B cell (primary cell): Measurements from ENCODE around the gene GPN1. TPM values are rescaled to one million over a fixed set of nuclear protein-coding genes. Genes with fewer than 3 reads are reported as not detected.

Source experiments
- ATAC-seq: fragments of 200-7000 bp; cut with Tn5 transposase; one replicate; pipeline ENCODE4 v1.10.0; 2021; ENCODE audit warnings: low read depth, mild to moderate bottlenecking, moderate number of reproducible peaks, moderate library complexity
- CTCF ChIA-PET: fragments of 350-600 bp; sonication (Branson Sonifier 250); formaldehyde crosslinking; loops from one replicate; lab custom pipeline; 2021; ENCODE audit warnings: antibody characterized with exemption, inconsistent platforms; lab: Charles Lee
- POLR2A ChIA-PET: fragments of 350-600 bp; sonication (Branson Sonifier 250); formaldehyde crosslinking; loops from one replicate; lab custom pipeline; 2021; ENCODE audit warnings: antibody characterized with exemption; lab: Charles Lee
- DNase-seq: peaks from one replicate; pipeline ENCODE4 v3.0.0; 2013
- H2AFZ ChIP-seq: 2 replicates; pipeline ENCODE4 v1.6.1; 2012; ENCODE audit warnings: mild to moderate bottlenecking, low read depth, low read length; ENCODE audit not compliant: insufficient read depth, poor library complexity, severe bottlenecking
- H3K27ac ChIP-seq, 2 donors: 1 replicate in 1 of 2; 2 replicates in 1 of 2; pipeline ENCODE4 v1.5.1; 2012 to 2013; ENCODE audit warnings: low read length in 2 of 2, mild to moderate bottlenecking in 2 of 2, moderate library complexity in 1 of 2
- H3K27me3 ChIP-seq, 4 experiments: fragments of 200-600 bp in 1 of 4; sonication (generic) in 1 of 4; replicated peaks in 1 of 4; 1 replicate in 2 of 4; 2 replicates in 2 of 4; pipeline versions ENCODE4 v1.6.1 to v1.7.0; 2013 to 2016; ENCODE audit warnings: low read length in 3 of 4, mild to moderate bottlenecking in 2 of 4, mixed read lengths in 1 of 4, moderate library complexity in 1 of 4; ENCODE audit not compliant: insufficient read depth in 4 of 4, control insufficient read depth in 3 of 4; ENCODE audit errors: control extremely low read depth in 1 of 4
- H3K36me3 ChIP-seq, 2 experiments: replicated peaks in 1 of 2; 1 replicate in 1 of 2; 2 replicates in 1 of 2; pipeline versions ENCODE4 v1.6.1 to v1.7.1; 2013; ENCODE audit warnings: low read length in 1 of 2; ENCODE audit not compliant: insufficient read depth in 2 of 2, control insufficient read depth in 1 of 2; ENCODE audit errors: control extremely low read depth in 1 of 2, extremely low read depth in 1 of 2
- H3K4me1 ChIP-seq, 2 donors: fragments of 200-600 bp in 1 of 2; sonication (generic) in 1 of 2; 1 replicate in 1 of 2; 2 replicates in 1 of 2; pipeline versions ENCODE4 v1.5.1 to v1.6.1; 2013 to 2017; ENCODE audit warnings: low read length in 2 of 2; ENCODE audit not compliant: control insufficient read depth in 2 of 2, insufficient read depth in 2 of 2
- H3K4me2 ChIP-seq: replicated peaks from 2 replicates; pipeline ENCODE3; 2012; ENCODE audit warnings: mild to moderate bottlenecking, low read depth, low read length; ENCODE audit not compliant: poor library complexity, severe bottlenecking
- H3K4me3 ChIP-seq, 5 experiments: fragments of 200-600 bp in 1 of 5; sonication (generic) in 1 of 5; 1 replicate in 3 of 5; 2 replicates in 2 of 5; pipeline versions ENCODE4 v1.5.1 to v1.7.0; 2011 to 2016; ENCODE audit warnings: low read length in 4 of 5, mild to moderate bottlenecking in 4 of 5, low read depth in 2 of 5, control low read depth in 1 of 5, moderate library complexity in 1 of 5; ENCODE audit not compliant: insufficient read depth in 1 of 5; ENCODE audit errors: control extremely low read depth in 1 of 5, extremely low read depth in 1 of 5
- H3K79me2 ChIP-seq: fragments of 200-600 bp; sonication (generic); one replicate; pipeline ENCODE4 v1.6.0; 2016; ENCODE audit warnings: low read length; ENCODE audit not compliant: control insufficient read depth, insufficient read depth
- H3K9ac ChIP-seq: fragments of 200-600 bp; sonication (generic); 2 replicates; pipeline ENCODE4 v1.6.1; 2017; ENCODE audit warnings: mild to moderate bottlenecking, low read length, moderate library complexity
- H3K9me3 ChIP-seq, 3 donors: one replicate each; pipeline versions ENCODE4 v1.6.1 to v1.7.1; 2013; ENCODE audit warnings: low read length in 2 of 3; ENCODE audit not compliant: control insufficient read depth in 2 of 3, insufficient read depth in 1 of 3; ENCODE audit errors: control extremely low read depth in 1 of 3
- H4K20me1 ChIP-seq: 2 replicates; pipeline ENCODE4 v1.6.0; 2012; ENCODE audit warnings: mild to moderate bottlenecking, low read length; ENCODE audit not compliant: insufficient read depth, control insufficient read depth, poor library complexity, severe bottlenecking
- H3K27ac Mint-ChIP-seq: one replicate; pipeline ENCODE4 v1.8.0; 2021; ENCODE audit warnings: mixed read lengths
- H3K27me3 Mint-ChIP-seq: one replicate; pipeline ENCODE4 v1.8.0; 2021; ENCODE audit warnings: mixed read lengths
- H3K4me1 Mint-ChIP-seq: one replicate; pipeline ENCODE4 v1.8.0; 2021; ENCODE audit warnings: mixed read lengths
- H3K4me3 Mint-ChIP-seq: one replicate; pipeline ENCODE4 v1.8.0; 2021; ENCODE audit warnings: mixed read lengths
- H3K9me3 Mint-ChIP-seq: one replicate; pipeline ENCODE4 v1.8.0; 2022; ENCODE audit warnings: mixed read lengths; ENCODE audit not compliant: insufficient read depth
- CTCF ChIP-seq: fragments of 200-600 bp; IDR thresholded peaks from one replicate; pipeline ENCODE4 v1.8.0; 2022; ENCODE audit warnings: antibody characterized with exemption, mild to moderate bottlenecking
- EZH2 ChIP-seq: IDR thresholded peaks from 2 replicates; pipeline ENCODE4 v1.6.1; 2012; ENCODE audit warnings: borderline replicate concordance, low read depth, mild to moderate bottlenecking, moderate library complexity, low read length; ENCODE audit not compliant: insufficient read depth, poor library complexity, severe bottlenecking
- WGBS: methylation state at CpG from one replicate; pipeline ENCODE4 v1.1.5; 2013; ENCODE audit warnings: missing lambda C conversion rate; ENCODE audit not compliant: insufficient coverage; 5-methylcytosine and 5-hydroxymethylcytosine counted together
- intact Hi-C: fragments of 100-400 bp; cut with micrococcal nuclease; formaldehyde crosslinking; loops from one replicate; pipeline ENCODE4 v1.10.0; 2022
- polyA plus RNA-seq: library from polyadenylated mRNA; depleted of rRNA; stranded (reverse); fragments of >200 nt; gene quantifications from 2 replicates; pipeline ENCODE4 v1.2.3, GENCODE V29; 2012
- total RNA-seq, 2 donors: library from RNA; stranded (reverse); fragments of 120-200 nt in 1 of 2; gene quantifications; 1 replicate in 1 of 2; 2 replicates in 1 of 2; pipeline versions ENCODE4 v1.2.3 to v1.2.4, GENCODE V29; 2013 to 2022

The GPN1 gene
- total and polyA plus RNA-seq, 2 donors (not counting 1 experiment from before 2014, with no cell fraction given): 17.5 to 26.0 TPM

- no peaks in the 10 kb centered on the region for H4K20me1 ChIP-seq
- no peaks in the 10 kb centered on the region for H3K27me3 ChIP-seq
- Mint-ChIP-seq H3K4me1 (no peaks in the 10 kb centered on the region), H3K27ac (no peak overlapping the region), H3K9me3 (no peaks in the 10 kb centered on the region), H3K4me3 (no peak overlapping the region), H3K27me3 (no peaks in the 10 kb centered on the region)
- H3K9me3 ChIP-seq: no peaks in the 10 kb centered on the region
- no peak overlapping the region for H3K4me3 ChIP-seq
- H3K9ac ChIP-seq: no peak overlapping the region
- ChIA-PET POLR2A (no interaction called here), CTCF (no interaction called here)
- ATAC-seq (no peak), DNase-seq (no peak)
- no peak overlapping the region for H2AFZ ChIP-seq
- no peak overlapping the region for H3K4me2 ChIP-seq
- WGBS: no CpG with 5 or more reads among the region's 2 CpGs
- intact Hi-C loops: no loop called here
- peaks cover 19 to 57% of the 10 kb centered on the region in 2 experiments for H3K36me3 ChIP-seq
- no peak overlapping the region for H3K27ac ChIP-seq
- TF ChIP-seq EZH2: no peak
- no peak for TF ChIP-seq CTCF
- no peaks in the 10 kb centered on the region for H3K79me2 ChIP-seq
- H3K4me1 ChIP-seq: no peaks in the 10 kb centered on the region
These were observed 11.9 kb downstream of the GPN1 start for GRCh38 chr2:27640722-27641245.

- ATAC-seq: no peak
- Histone ChIP-seq H3K9me3 (no peaks in the 10 kb centered on the region), H4K20me1 (no peaks in the 10 kb centered on the region), H3K36me3 (peaks cover 29 to 48% of the 10 kb centered on the region in 2 experiments), H3K4me3 (no peak overlapping the region), H3K27ac (no peak overlapping the region), H3K9ac (no peak overlapping the region), H2AFZ (no peak overlapping the region), H3K4me1 (no peaks in the 10 kb centered on the region), H3K79me2 (no peaks in the 10 kb centered on the region), H3K4me2 (no peak overlapping the region), H3K27me3 (no peaks in the 10 kb centered on the region)
- H3K9me3 Mint-ChIP-seq: no peaks in the 10 kb centered on the region
- no peak for TF ChIP-seq EZH2
- no peak for TF ChIP-seq CTCF
- no peak overlapping the region for H3K4me3 Mint-ChIP-seq
- ChIA-PET POLR2A (no interaction called here), CTCF (no interaction called here)
- H3K27me3 Mint-ChIP-seq: no peaks in the 10 kb centered on the region
- H3K27ac Mint-ChIP-seq: no peak overlapping the region
- H3K4me1 Mint-ChIP-seq: no peaks in the 10 kb centered on the region
- no peak for DNase-seq
- intact Hi-C loops: no loop called here
These were observed 16.3 kb downstream of the GPN1 start for GRCh38 chr2:27645197-27645596.
